Caco-2 (cell line): ENCODE data around the gene DCXR. TPM values are rescaled to one million over a fixed set of nuclear protein-coding genes. Genes with fewer than 3 reads are reported as not detected.

Experiments
- BruUV-seq: library from RNA; stranded (reverse); fragments of 400-500 nt; replicated peaks from 2 replicates; lab custom pipeline; 2021; lab: Mats Ljungman, UMichigan
- CTCF ChIA-PET: fragments of 300-600 bp; sonication (Branson Sonifier 250); formaldehyde crosslinking; loops from one replicate; lab custom pipeline; 2022; ENCODE audit warnings: antibody characterized with exemption; lab: Charles Lee
- POLR2A ChIA-PET: fragments of 300-600 bp; sonication (Branson Sonifier 250); formaldehyde crosslinking; loops from one replicate; lab custom pipeline; 2022; ENCODE audit warnings: antibody characterized with exemption; lab: Charles Lee
- DNase-seq, 2 experiments: peaks; one replicate each; pipeline versions ENCODE4 v3.0.0 to v3.0.0-alpha.2; 2020 to 2022
- H3K27me3 ChIP-seq: replicated peaks from 2 replicates; pipeline ENCODE4 v1.6.0; 2011; ENCODE audit warnings: low read length; ENCODE audit not compliant: control insufficient read depth, insufficient read depth
- H3K36me3 ChIP-seq: 2 replicates; pipeline ENCODE4 v1.5.1; 2011; ENCODE audit warnings: low read length; ENCODE audit not compliant: control insufficient read depth, insufficient read depth
- H3K4me1 ChIP-seq: fragments of 250-450 bp; sonication (Bioruptor Pico); 2 replicates; pipeline ENCODE4 v1.5.1; 2020; ENCODE audit warnings: mild to moderate bottlenecking
- H3K4me3 ChIP-seq: 2 replicates; pipeline ENCODE4 v1.5.1; 2011; ENCODE audit warnings: low read depth, mild to moderate bottlenecking, control low read depth, low read length
- H3K9me3 ChIP-seq: fragments of 250-450 bp; sonication (Bioruptor Pico); 2 replicates; pipeline ENCODE4 v1.5.1; 2020; ENCODE audit warnings: mild to moderate bottlenecking, moderate library complexity
- H3K27ac Mint-ChIP-seq: one replicate; pipeline ENCODE4 v1.8.0; 2022; ENCODE audit warnings: mixed read lengths; ENCODE audit not compliant: unreplicated experiment
- H3K27me3 Mint-ChIP-seq: one replicate; pipeline ENCODE4 v1.8.0; 2022; ENCODE audit warnings: mixed read lengths; ENCODE audit not compliant: insufficient read depth, unreplicated experiment
- H3K36me3 Mint-ChIP-seq: one replicate; pipeline ENCODE4 v1.8.0; 2022; ENCODE audit warnings: mild to moderate bottlenecking, mixed read lengths; ENCODE audit not compliant: insufficient read depth, unreplicated experiment
- H3K4me1 Mint-ChIP-seq: one replicate; pipeline ENCODE4 v1.8.0; 2022; ENCODE audit warnings: low read depth, mixed read lengths; ENCODE audit not compliant: unreplicated experiment
- H3K4me3 Mint-ChIP-seq: one replicate; pipeline ENCODE4 v1.8.0; 2022; ENCODE audit warnings: mild to moderate bottlenecking, moderate library complexity, mixed read lengths; ENCODE audit not compliant: unreplicated experiment
- H3K9me3 Mint-ChIP-seq: one replicate; pipeline ENCODE4 v1.8.0; 2022; ENCODE audit warnings: mixed read lengths; ENCODE audit not compliant: unreplicated experiment
- CTCF ChIP-seq, 2 experiments: fragments of 200-600 bp in 1 of 2; IDR thresholded peaks; 1 replicate in 1 of 2; 2 replicates in 1 of 2; pipeline versions ENCODE4 v1.5.1 to v1.8.0; 2011 to 2022; ENCODE audit warnings: antibody characterized with exemption in 1 of 2, control low read depth in 1 of 2, inconsistent platforms in 1 of 2, low read depth in 1 of 2, low read length in 1 of 2, mild to moderate bottlenecking in 1 of 2, moderate library complexity in 1 of 2; ENCODE audit not compliant: insufficient read depth in 1 of 2, severe bottlenecking in 1 of 2, unreplicated experiment in 1 of 2
- intact Hi-C: fragments of 100-400 bp; cut with micrococcal nuclease; formaldehyde crosslinking; loops from one replicate; pipeline ENCODE4 v1.10.0; 2022; ENCODE audit not compliant: unreplicated experiment
- total RNA-seq: library from RNA; stranded (reverse); gene quantifications from 2 replicates; pipeline ENCODE4 v1.2.3, GENCODE V29; 2022

DCXR gene
- total RNA-seq, 1 experiment from 2014 or later: 197 TPM

- no peak for TF ChIP-seq CTCF (IDR thresholded peaks at IDR 0.05; ENCODE audit: insufficient read depth in 1 of 2, low read depth in 1 of 2, low read length in 1 of 2, severe bottlenecking in 1 of 2, unreplicated experiment in 1 of 2)
- ChIA-PET CTCF (no interaction called here), POLR2A (no interaction called here)
- H3K27me3 Mint-ChIP-seq: no peaks in the 10 kb centered on the region
- no peaks in the 10 kb centered on the region for H3K36me3 Mint-ChIP-seq
- no peak overlapping the region for H3K4me3 Mint-ChIP-seq
- Histone ChIP-seq H3K4me1 (peaks cover 8% of the 10 kb centered on the region; the same call in 1 of the 2 replicates), H3K36me3 (no peaks in the 10 kb centered on the region; the same call in 1 of the 2 replicates), H3K9me3 (no peaks in the 10 kb centered on the region), H3K4me3 (no peak overlapping the region), H3K27me3 (no peaks in the 10 kb centered on the region)
- H3K4me1 Mint-ChIP-seq: no peaks in the 10 kb centered on the region
- no peak for DNase-seq
- H3K9me3 Mint-ChIP-seq: peaks cover under 1% of the 10 kb centered on the region
- no peak overlapping the region for H3K27ac Mint-ChIP-seq
- intact Hi-C loops: no loop called here
- no TSS peak for BruUV-seq
Observed at GRCh38 chr17:82046903-82047302, 9.4 kb upstream of the DCXR start.

- Mint-ChIP-seq H3K36me3 (no peaks in the 10 kb centered on the region), H3K4me1 (no peaks in the 10 kb centered on the region), H3K27me3 (no peaks in the 10 kb centered on the region), H3K27ac (no peak overlapping the region), H3K4me3 (no peak overlapping the region), H3K9me3 (peaks cover 9% of the 10 kb centered on the region)
- CTCF ChIA-PET: no interaction called here
- TF ChIP-seq CTCF (IDR thresholded peaks at IDR 0.05; ENCODE audit: insufficient read depth in 1 of 2, low read depth in 1 of 2, low read length in 1 of 2, severe bottlenecking in 1 of 2, unreplicated experiment in 1 of 2): no peak
- intact Hi-C loops: no loop called here
- no peaks in the 10 kb centered on the region; the same call in 1 of the 2 replicates for H3K36me3 ChIP-seq
- POLR2A ChIA-PET: no interaction called here
- H3K4me3 ChIP-seq: no peak overlapping the region
- H3K9me3 ChIP-seq: no peaks in the 10 kb centered on the region
- H3K27me3 ChIP-seq: no peaks in the 10 kb centered on the region
- H3K4me1 ChIP-seq: peaks cover 8% of the 10 kb centered on the region; the same call in 1 of the 2 replicates
- BruUV-seq: no TSS peak
- DNase-seq: no peak
Observed at GRCh38 chr17:82045936-82046484, 8.5 kb upstream of the DCXR start.

- H3K27ac Mint-ChIP-seq: no peak overlapping the region
- no peaks in the 10 kb centered on the region for H3K36me3 ChIP-seq
Observed at GRCh38 chr17:82043507-82043906, 6.0 kb upstream of the DCXR start.

More at GRCh38 chr17:82043507-82043906, 6.0 kb upstream of the DCXR start:
- Histone ChIP-seq H3K27me3 (no peaks in the 10 kb centered on the region), H3K4me3 (no peak overlapping the region), H3K9me3 (no peaks in the 10 kb centered on the region), H3K4me1 (no peaks in the 10 kb centered on the region)
- ChIA-PET POLR2A (no interaction called here), CTCF (no interaction called here)
- H3K4me3 Mint-ChIP-seq: no peak overlapping the region
- H3K4me1 Mint-ChIP-seq: no peaks in the 10 kb centered on the region
- H3K9me3 Mint-ChIP-seq: peaks cover 9% of the 10 kb centered on the region
- no peak for DNase-seq
- H3K36me3 Mint-ChIP-seq: no peaks in the 10 kb centered on the region
- intact Hi-C loops: no loop called here
- H3K27me3 Mint-ChIP-seq: no peaks in the 10 kb centered on the region
- TF ChIP-seq CTCF (IDR thresholded peaks at IDR 0.05; ENCODE audit: insufficient read depth in 1 of 2, low read depth in 1 of 2, low read length in 1 of 2, severe bottlenecking in 1 of 2, unreplicated experiment in 1 of 2): no peak
- no TSS peak for BruUV-seq
